Measurements from ENCODE around the gene SEMA3C.

SEMA3C gene

GRCh38 chr7:80816806-80817205, 102.0 kb downstream of the SEMA3C start:
- TF ChIP-seq CTCF (IDR thresholded peaks at IDR 0.05; ENCODE audit: low read depth, low read length, poor library complexity, severe bottlenecking) = no peak
- TF ChIP-seq EZH2phosphoT487 (IDR thresholded peaks at IDR 0.05; ENCODE audit: borderline replicate concordance, low read length) = no peak
- Histone ChIP-seq H3K4me2 (ENCODE audit: low read length) (no peak overlapping the region), H3K4me3 (ENCODE audit: low read length) (no peak overlapping the region), H3K4me1 (ENCODE audit: control insufficient read depth, low read length) (no peaks in the 10 kb centered on the region), H3K36me3 (ENCODE audit: control insufficient read depth, low read length) (no peaks in the 10 kb centered on the region), H3K9me3 (ENCODE audit: control insufficient read depth, insufficient read depth, low read length) (no peaks in the 10 kb centered on the region), H3F3A (ENCODE audit: control insufficient read depth, insufficient read depth) (no peaks in the 10 kb centered on the region), H4K20me1 (ENCODE audit: control insufficient read depth, insufficient read depth, low read depth, low read length) (no peaks in the 10 kb centered on the region), H3K27me3 (ENCODE audit: control insufficient read depth, low read length) (no peaks in the 10 kb centered on the region), H3K27ac (ENCODE audit: low read depth, low read length) (no peak overlapping the region), H3K79me2 (ENCODE audit: control insufficient read depth, low read length) (no peaks in the 10 kb centered on the region), H3K9me2 (replicated peaks; ENCODE audit: control insufficient read depth, low read length) (no peaks in the 10 kb centered on the region)

DNA sequence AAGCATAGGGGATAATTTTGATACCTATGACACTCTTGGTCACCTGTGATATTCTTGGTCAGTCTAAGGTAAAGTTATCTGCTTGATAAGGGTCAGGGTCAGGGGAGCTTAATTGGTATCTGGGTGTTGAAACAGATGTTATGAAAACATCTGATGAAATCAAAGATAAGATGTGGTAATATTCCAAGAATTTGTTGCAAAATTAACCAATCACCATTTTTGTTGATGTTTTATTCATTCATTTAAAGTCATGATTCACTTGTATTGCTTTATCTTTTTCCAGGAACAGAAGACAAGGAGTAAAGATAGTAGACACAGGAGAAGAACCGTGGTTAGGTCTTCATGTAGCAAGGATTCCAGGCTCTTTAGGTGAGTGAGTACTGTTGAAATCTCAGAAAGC, 103.1 kb downstream of the SEMA3C start:
- Histone ChIP-seq H3K79me2 (ENCODE audit: control insufficient read depth, low read length) (no peaks in the 10 kb centered on the region), H3K27ac (ENCODE audit: low read depth, low read length) (no peak overlapping the region), H3F3A (ENCODE audit: control insufficient read depth, insufficient read depth) (no peaks in the 10 kb centered on the region), H3K36me3 (ENCODE audit: control insufficient read depth, low read length) (no peaks in the 10 kb centered on the region), H3K4me1 (ENCODE audit: control insufficient read depth, low read length) (no peaks in the 10 kb centered on the region), H3K4me2 (ENCODE audit: low read length) (no peak overlapping the region), H3K9me2 (replicated peaks; ENCODE audit: control insufficient read depth, low read length) (no peaks in the 10 kb centered on the region), H3K9me3 (ENCODE audit: control insufficient read depth, insufficient read depth, low read length) (no peaks in the 10 kb centered on the region), H3K27me3 (ENCODE audit: control insufficient read depth, low read length) (no peaks in the 10 kb centered on the region), H3K4me3 (ENCODE audit: low read length) (no peak overlapping the region), H4K20me1 (ENCODE audit: control insufficient read depth, insufficient read depth, low read depth, low read length) (no peaks in the 10 kb centered on the region)
- no peak for TF ChIP-seq CTCF (IDR thresholded peaks at IDR 0.05; ENCODE audit: low read depth, low read length, poor library complexity, severe bottlenecking)

DNA sequence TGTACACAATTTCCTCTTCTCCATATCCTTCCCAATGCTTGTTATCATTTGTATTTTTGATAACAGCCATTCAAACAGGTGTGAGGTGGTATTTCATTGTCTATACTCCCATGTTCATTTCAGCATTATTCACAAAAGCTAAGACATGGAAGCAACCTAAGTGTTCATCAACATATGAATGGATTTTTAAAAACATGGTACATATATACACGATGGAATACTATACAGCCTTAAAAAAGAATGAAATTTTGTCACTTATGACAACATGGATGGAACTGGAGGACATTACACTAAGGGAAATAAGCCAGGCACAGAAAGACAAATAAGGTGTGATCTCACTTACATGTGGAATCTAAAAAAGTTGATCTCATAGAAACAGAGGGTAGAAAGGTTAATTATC, 109.3 kb downstream of the SEMA3C start:
- Histone ChIP-seq H3K36me3 (ENCODE audit: control insufficient read depth, low read length) (no peaks in the 10 kb centered on the region), H3K4me1 (ENCODE audit: control insufficient read depth, low read length) (no peaks in the 10 kb centered on the region), H3K9me2 (replicated peaks; ENCODE audit: control insufficient read depth, low read length) (no peaks in the 10 kb centered on the region), H3K4me3 (ENCODE audit: low read length) (no peak overlapping the region), H3K27me3 (ENCODE audit: control insufficient read depth, low read length) (no peaks in the 10 kb centered on the region), H4K20me1 (ENCODE audit: control insufficient read depth, insufficient read depth, low read depth, low read length) (no peaks in the 10 kb centered on the region), H3K4me2 (ENCODE audit: low read length) (no peak overlapping the region), H3K9me3 (ENCODE audit: control insufficient read depth, insufficient read depth, low read length) (peaks cover 3% of the 10 kb centered on the region; the same call in 1 of the 2 replicates), H3K27ac (ENCODE audit: low read depth, low read length) (no peak overlapping the region), H3F3A (ENCODE audit: control insufficient read depth, insufficient read depth) (no peaks in the 10 kb centered on the region), H3K79me2 (ENCODE audit: control insufficient read depth, low read length) (no peaks in the 10 kb centered on the region)
- TF ChIP-seq CTCF (IDR thresholded peaks at IDR 0.05; ENCODE audit: low read depth, low read length, poor library complexity, severe bottlenecking) = no peak
- TF ChIP-seq EZH2phosphoT487 (IDR thresholded peaks at IDR 0.05; ENCODE audit: borderline replicate concordance, low read length) = no peak

Measured in DOHH2 (cell line).